H9 (cell line): Measurements from ENCODE around the gene OCIAD2. TPM values are rescaled to one million over a fixed set of nuclear protein-coding genes. Genes with fewer than 3 reads are reported as not detected.

Source experiments
- DNase-seq: peaks from one replicate; pipeline ENCODE4 v3.0.0-alpha.2; 2017
- H2AFZ ChIP-seq: one replicate; pipeline ENCODE4 v1.6.1; 2013; ENCODE audit warnings: mild to moderate bottlenecking, low read length, control low read depth, moderate library complexity
- H2AK5ac ChIP-seq: 2 replicates; pipeline ENCODE4 v1.6.1; 2013; ENCODE audit warnings: low read length, control low read depth, mixed read lengths; ENCODE audit not compliant: insufficient read length
- H2BK120ac ChIP-seq: one replicate; pipeline ENCODE4 v1.6.1; 2013; ENCODE audit warnings: low read depth, mild to moderate bottlenecking, low read length, control low read depth, inconsistent platforms; ENCODE audit not compliant: poor library complexity, severe bottlenecking
- H2BK12ac ChIP-seq: 2 replicates; pipeline ENCODE4 v1.6.1; 2013; ENCODE audit warnings: low read length, control low read depth, mixed read lengths, low read depth; ENCODE audit not compliant: insufficient read length
- H2BK15ac ChIP-seq: 2 replicates; pipeline ENCODE4 v1.6.1; 2013; ENCODE audit warnings: low read depth, low read length, control low read depth
- H2BK20ac ChIP-seq: one replicate; pipeline ENCODE4 v1.6.1; 2013; ENCODE audit warnings: low read depth, mild to moderate bottlenecking, low read length, control low read depth, inconsistent platforms; ENCODE audit not compliant: poor library complexity, severe bottlenecking
- H2BK5ac ChIP-seq: 2 replicates; pipeline ENCODE4 v1.6.1; 2013; ENCODE audit warnings: low read length, control low read depth, mixed read lengths; ENCODE audit not compliant: insufficient read length
- H3K14ac ChIP-seq: 2 replicates; pipeline ENCODE4 v1.6.1; 2013; ENCODE audit warnings: low read length, control low read depth; ENCODE audit not compliant: insufficient read depth
- H3K18ac ChIP-seq: 2 replicates; pipeline ENCODE4 v1.6.1; 2013; ENCODE audit warnings: low read depth, mild to moderate bottlenecking, mixed read lengths, low read length, control low read depth; ENCODE audit not compliant: insufficient read length
- H3K23ac ChIP-seq: 2 replicates; pipeline ENCODE4 v1.6.1; 2013; ENCODE audit warnings: low read length, control low read depth, mixed read lengths, low read depth; ENCODE audit not compliant: insufficient read length
- H3K23me2 ChIP-seq: 2 replicates; pipeline ENCODE4 v1.6.1; 2013; ENCODE audit warnings: low read depth, mild to moderate bottlenecking, mixed read lengths, low read length, control low read depth; ENCODE audit not compliant: insufficient read length, poor library complexity, severe bottlenecking
- H3K27ac ChIP-seq: 2 replicates; pipeline ENCODE4 v1.5.1; 2013; ENCODE audit warnings: low read length, control low read depth, mixed read lengths, low read depth; ENCODE audit not compliant: insufficient read length
- H3K27me3 ChIP-seq: 2 replicates; pipeline ENCODE4 v1.6.1; 2013; ENCODE audit warnings: low read length, control low read depth, inconsistent platforms; ENCODE audit not compliant: insufficient read depth
- H3K4ac ChIP-seq: 2 replicates; pipeline ENCODE4 v1.6.1; 2013; ENCODE audit warnings: low read depth, mild to moderate bottlenecking, control low read depth, inconsistent platforms, low read length, moderate library complexity
- H3K4me1 ChIP-seq: 2 replicates; pipeline ENCODE4 v1.6.1; 2013; ENCODE audit warnings: low read length, control low read depth, inconsistent platforms; ENCODE audit not compliant: insufficient read depth
- H3K4me2 ChIP-seq: 2 replicates; pipeline ENCODE4 v1.6.1; 2013; ENCODE audit warnings: low read length, control low read depth, mixed read lengths; ENCODE audit not compliant: insufficient read length, insufficient read depth
- H3K56ac ChIP-seq: 2 replicates; pipeline ENCODE4 v1.6.1; 2013; ENCODE audit warnings: low read depth, mild to moderate bottlenecking, mixed read lengths, low read length, control low read depth; ENCODE audit not compliant: insufficient read length
- H3K79me1 ChIP-seq: 2 replicates; pipeline ENCODE4 v1.6.1; 2013; ENCODE audit warnings: low read depth, mild to moderate bottlenecking, moderate library complexity, low read length, control low read depth, inconsistent platforms; ENCODE audit not compliant: insufficient read depth, poor library complexity, severe bottlenecking
- H3K79me2 ChIP-seq: 2 replicates; pipeline ENCODE4 v1.6.1; 2013; ENCODE audit warnings: low read length, control low read depth, inconsistent platforms; ENCODE audit not compliant: insufficient read depth
- H3K9ac ChIP-seq: 2 replicates; pipeline ENCODE4 v1.6.1; 2013; ENCODE audit warnings: low read length, control low read depth, mixed read lengths; ENCODE audit not compliant: insufficient read length; ENCODE audit errors: extremely low read depth
- H3K9me3 ChIP-seq: one replicate; pipeline ENCODE4 v1.6.1; 2013; ENCODE audit warnings: low read depth, low read length, inconsistent platforms; ENCODE audit not compliant: control insufficient read depth
- H3T11ph ChIP-seq: one replicate; pipeline ENCODE4 v1.6.1; 2013; ENCODE audit warnings: mild to moderate bottlenecking, low read length, control low read depth, inconsistent platforms
- H4K20me1 ChIP-seq: one replicate; pipeline ENCODE4 v1.6.1; 2013; ENCODE audit not compliant: control insufficient read depth, insufficient read length, insufficient read depth
- H4K5ac ChIP-seq: 2 replicates; pipeline ENCODE4 v1.6.1; 2013; ENCODE audit warnings: low read depth, mild to moderate bottlenecking, mixed read lengths, low read length, control low read depth; ENCODE audit not compliant: insufficient read length
- H4K8ac ChIP-seq: replicated peaks from 2 replicates; pipeline ENCODE4 v1.6.1; 2013; ENCODE audit warnings: low read length, control low read depth, mixed read lengths, low read depth; ENCODE audit not compliant: insufficient read length
- H4K91ac ChIP-seq: 2 replicates; pipeline ENCODE4 v1.6.1; 2013; ENCODE audit warnings: low read depth, mild to moderate bottlenecking, moderate library complexity, mixed read lengths, low read length, control low read depth; ENCODE audit not compliant: insufficient read length
- H3K27ac Mint-ChIP-seq, 3 experiments: 2 replicates in 2 of 3; 3 replicates in 1 of 3; pipeline ENCODE4 v1.8.0; 2020 to 2021; ENCODE audit warnings: mixed read lengths in 3 of 3, mild to moderate bottlenecking in 1 of 3, moderate library complexity in 1 of 3
- H3K27me3 Mint-ChIP-seq: 2 replicates; pipeline ENCODE4 v1.8.0; 2021; ENCODE audit warnings: low read depth, mild to moderate bottlenecking, moderate library complexity, mixed read lengths
- H3K36me3 Mint-ChIP-seq, 3 experiments: 2 replicates in 2 of 3; 3 replicates in 1 of 3; pipeline ENCODE4 v1.8.0; 2020 to 2021; ENCODE audit warnings: low read depth in 3 of 3, mixed read lengths in 3 of 3; ENCODE audit not compliant: insufficient read depth in 1 of 3
- H3K4me1 Mint-ChIP-seq, 2 experiments: 2 replicates each; pipeline ENCODE4 v1.8.0; 2020; ENCODE audit warnings: mixed read lengths in 2 of 2
- H3K4me3 Mint-ChIP-seq, 2 experiments: 2 replicates in 1 of 2; 3 replicates in 1 of 2; pipeline ENCODE4 v1.8.0; 2020 to 2021; ENCODE audit warnings: mild to moderate bottlenecking in 2 of 2, mixed read lengths in 2 of 2, moderate library complexity in 1 of 2
- H3K9me3 Mint-ChIP-seq, 2 experiments: 2 replicates in 1 of 2; 3 replicates in 1 of 2; pipeline ENCODE4 v1.8.0; 2020; ENCODE audit warnings: mild to moderate bottlenecking in 2 of 2, mixed read lengths in 2 of 2, moderate library complexity in 1 of 2
- CTCF ChIP-seq: fragments of 200-600 bp; sonication (generic); conservative IDR thresholded peaks from 3 replicates; pipeline ENCODE4 v1.8.0; 2021; ENCODE audit warnings: antibody characterized with exemption, mild to moderate bottlenecking
- WGBS: extraction: QIAGEN DNeasy Blood & Tissue Kit; methylation state at CpG from one replicate; pipeline ENCODE4 v1.1.7; 2013; ENCODE audit warnings: missing lambda C conversion rate, low lambda C conversion rate, mixed read lengths; ENCODE audit not compliant: insufficient read length; ENCODE audit errors: extremely low coverage; 5-methylcytosine and 5-hydroxymethylcytosine counted together
- total RNA-seq: library from RNA; stranded (reverse); gene quantifications from 2 replicates; pipeline ENCODE4 v1.2.1, GENCODE V29; 2021

The OCIAD2 gene
- total RNA-seq, 1 experiment from 2014 or later = 108 TPM

DNA sequence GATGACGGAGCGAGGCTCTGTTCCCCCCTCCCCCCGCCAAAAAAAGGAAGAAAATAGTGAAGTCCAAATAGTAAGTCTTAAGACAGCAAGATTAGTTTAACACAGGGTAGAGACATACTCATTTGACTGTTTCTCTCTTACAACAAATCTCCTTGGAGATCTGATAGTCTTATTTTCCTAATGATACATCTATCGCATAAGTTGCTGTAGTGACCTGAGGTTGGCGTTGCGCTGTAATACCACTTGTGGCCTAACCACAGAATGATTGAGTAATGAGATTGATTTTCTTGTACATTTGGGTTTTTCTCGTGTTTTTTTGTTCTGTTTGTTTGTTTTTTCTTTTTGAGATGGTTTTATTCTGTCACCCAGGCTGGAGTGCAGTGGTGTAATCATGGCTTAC, 48.4 kb downstream of the OCIAD2 start:
- H2BK20ac ChIP-seq = no peak overlapping the region
- H3K18ac ChIP-seq = no peak overlapping the region
- H3K56ac ChIP-seq = no peak overlapping the region
- no peaks in the 10 kb centered on the region for H3K9me3 ChIP-seq
- no peaks in the 10 kb centered on the region for H3K4me1 ChIP-seq
- no peak overlapping the region for H4K8ac ChIP-seq
- no peaks in the 10 kb centered on the region for H3K79me2 ChIP-seq
- no peak overlapping the region for H2AK5ac ChIP-seq
- H3K9me3 Mint-ChIP-seq = no peaks in the 10 kb centered on the region
- H3K9ac ChIP-seq = no peak overlapping the region
- no peak overlapping the region for H2BK12ac ChIP-seq
- no peak overlapping the region for H4K91ac ChIP-seq
- no peaks in the 10 kb centered on the region for H3K4me1 Mint-ChIP-seq
- no peaks in the 10 kb centered on the region; the same call in 1 of the 2 replicates for H3K27me3 ChIP-seq
- no peak overlapping the region for H3K27ac ChIP-seq
- H3K4me3 Mint-ChIP-seq = no peak overlapping the region
- H3K36me3 Mint-ChIP-seq = peaks cover 24 to 53% (median 46%) of the 10 kb centered on the region in 3 experiments
- no peak overlapping the region for H3K14ac ChIP-seq
- H3K4ac ChIP-seq = no peak overlapping the region
- no peak for TF ChIP-seq CTCF
- H4K5ac ChIP-seq = no peak overlapping the region
- H3K23me2 ChIP-seq = no peaks in the 10 kb centered on the region
- no peaks in the 10 kb centered on the region for H4K20me1 ChIP-seq
- H3K27ac Mint-ChIP-seq = peak overlapping the region in 2 of 3 experiments; percentile 40 to 62; a peak in 2 of 7 replicates
- H3K4me2 ChIP-seq = no peak overlapping the region
- no peak overlapping the region for H2BK5ac ChIP-seq
- H2BK120ac ChIP-seq = no peak overlapping the region
- no peaks in the 10 kb centered on the region for H3K27me3 Mint-ChIP-seq
- no peaks in the 10 kb centered on the region for H3K79me1 ChIP-seq
- no peak overlapping the region for H2AFZ ChIP-seq
- H3T11ph ChIP-seq = no peak overlapping the region
- no peak overlapping the region for H3K23ac ChIP-seq
- no CpG with 5 or more reads among the region's 7 CpGs for WGBS
- no peak overlapping the region for H2BK15ac ChIP-seq
- no peak for DNase-seq
